ENCODE measurements around the gene PHLDB2. TPM values are rescaled to one million over a fixed set of nuclear protein-coding genes. Genes with fewer than 3 reads are reported as not detected.
"Not testable (repeated sequence)": the region's sequence is repeated elsewhere in the genome, so short reads cannot be mapped to it uniquely, and the experiment has no call there.

Gene PHLDB2
- polyA plus RNA-seq, 1 donor (not counting 4 experiments of a cell fraction or from before 2014, with no cell fraction given): 150 TPM

DNA sequence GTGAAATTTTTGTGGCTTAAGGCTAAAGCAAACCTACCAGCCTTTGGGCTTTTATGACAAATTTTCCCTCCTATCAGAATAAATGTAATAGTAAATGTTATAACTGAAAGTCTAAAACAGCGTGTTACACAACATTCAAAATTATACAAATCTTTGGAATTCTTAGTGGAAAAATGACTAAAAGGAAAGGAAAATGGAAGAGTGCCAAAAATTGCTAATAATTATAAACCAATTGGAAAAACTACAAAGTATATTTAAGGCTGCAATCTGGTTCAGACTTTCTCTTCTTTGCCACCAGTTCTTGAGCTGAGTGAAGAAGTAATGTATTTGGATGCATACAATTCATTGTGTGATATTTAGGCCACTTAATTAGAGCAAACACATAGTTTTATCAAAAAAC, 45.6 kb upstream of the PHLDB2 start:
- Histone ChIP-seq H3K9me3 (ENCODE audit: control insufficient read depth, low read depth, low read length) (no peaks in the 10 kb centered on the region), H3K4me2 (ENCODE audit: control insufficient read depth, extremely low read depth, insufficient read depth, low read depth, low read length) (no peak overlapping the region), H3K9ac (ENCODE audit: control insufficient read depth, extremely low read depth, insufficient read depth, low read length) (no peak overlapping the region), H2AFZ (ENCODE audit: control insufficient read depth, low read length) (no peak overlapping the region), H3K4me1 (ENCODE audit: control insufficient read depth, extremely low read depth, insufficient read depth, low read length) (peaks cover 35% of the 10 kb centered on the region), H3K36me3 (ENCODE audit: control insufficient read depth in 2 of 2, extremely low read depth in 1 of 2, insufficient read depth in 2 of 2, low read length in 2 of 2) (no peaks in the 10 kb centered on the region), H3K79me2 (ENCODE audit: control insufficient read depth, insufficient read depth, low read length) (no peaks in the 10 kb centered on the region), H3K27me3 (ENCODE audit: control insufficient read depth, extremely low read depth, insufficient read depth, low read length) (no peaks in the 10 kb centered on the region), H3K27ac (ENCODE audit: control insufficient read depth, insufficient read depth, low read length) (no peak overlapping the region), H4K20me1 (ENCODE audit: control insufficient read depth, extremely low read depth, insufficient read depth, low read length) (no peaks in the 10 kb centered on the region), H3K4me3 (ENCODE audit: control insufficient read depth in 2 of 3, extremely low read depth in 1 of 3, insufficient read depth in 2 of 3, low read depth in 1 of 3, low read length in 3 of 3) (no peak overlapping the region), H3K9me1 (ENCODE audit: control insufficient read depth, extremely low read depth, insufficient read depth, low read length) (no peaks in the 10 kb centered on the region)
- TF ChIP-seq EZH2 (IDR thresholded peaks at IDR 0.05; ENCODE audit: low read length): no peak
- no peak for TF ChIP-seq CTCF (optimal IDR thresholded peaks at IDR 0.05 in 1 of 3, IDR thresholded peaks at IDR 0.05 in 1 of 3, conservative IDR thresholded peaks at IDR 0.05 in 1 of 3; ENCODE audit: extremely low read depth in 1 of 3, insufficient read depth in 2 of 3, low read length in 3 of 3)
- dilution Hi-C loops (cut with MboI; ENCODE audit: extremely low pct_ligation_motif_present, low sequenced_read_pairs): no loop called here
- FAIRE-seq (no peak), DNase-seq (ENCODE audit: low read depth, low spot score) (no peak)

GRCh38 chr3:111813979-111814378, 45.1 kb upstream of the PHLDB2 start:
- Histone ChIP-seq H3K27me3 (ENCODE audit: control insufficient read depth, extremely low read depth, insufficient read depth, low read length) (no peaks in the 10 kb centered on the region), H3K79me2 (ENCODE audit: control insufficient read depth, insufficient read depth, low read length) (no peaks in the 10 kb centered on the region), H2AFZ (ENCODE audit: control insufficient read depth, low read length) (no peak overlapping the region), H3K9ac (ENCODE audit: control insufficient read depth, extremely low read depth, insufficient read depth, low read length) (no peak overlapping the region), H3K36me3 (ENCODE audit: control insufficient read depth in 2 of 2, extremely low read depth in 1 of 2, insufficient read depth in 2 of 2, low read length in 2 of 2) (no peaks in the 10 kb centered on the region), H3K4me3 (ENCODE audit: control insufficient read depth in 2 of 3, extremely low read depth in 1 of 3, insufficient read depth in 2 of 3, low read depth in 1 of 3, low read length in 3 of 3) (no peak overlapping the region), H3K27ac (ENCODE audit: control insufficient read depth, insufficient read depth, low read length) (no peak overlapping the region), H3K9me3 (ENCODE audit: control insufficient read depth, low read depth, low read length) (no peaks in the 10 kb centered on the region), H3K4me2 (ENCODE audit: control insufficient read depth, extremely low read depth, insufficient read depth, low read depth, low read length) (no peak overlapping the region), H3K9me1 (ENCODE audit: control insufficient read depth, extremely low read depth, insufficient read depth, low read length) (no peaks in the 10 kb centered on the region), H4K20me1 (ENCODE audit: control insufficient read depth, extremely low read depth, insufficient read depth, low read length) (no peaks in the 10 kb centered on the region), H3K4me1 (ENCODE audit: control insufficient read depth, extremely low read depth, insufficient read depth, low read length) (peaks cover 31% of the 10 kb centered on the region)
- no peak for FAIRE-seq
- dilution Hi-C loops (cut with MboI; ENCODE audit: extremely low pct_ligation_motif_present, low sequenced_read_pairs): no loop called here
- no peak for DNase-seq (ENCODE audit: low read depth, low spot score)
- TF ChIP-seq CTCF (optimal IDR thresholded peaks at IDR 0.05 in 1 of 3, IDR thresholded peaks at IDR 0.05 in 1 of 3, conservative IDR thresholded peaks at IDR 0.05 in 1 of 3; ENCODE audit: extremely low read depth in 1 of 3, insufficient read depth in 2 of 3, low read length in 3 of 3) (no peak), EZH2 (IDR thresholded peaks at IDR 0.05; ENCODE audit: low read length) (no peak)

DNA sequence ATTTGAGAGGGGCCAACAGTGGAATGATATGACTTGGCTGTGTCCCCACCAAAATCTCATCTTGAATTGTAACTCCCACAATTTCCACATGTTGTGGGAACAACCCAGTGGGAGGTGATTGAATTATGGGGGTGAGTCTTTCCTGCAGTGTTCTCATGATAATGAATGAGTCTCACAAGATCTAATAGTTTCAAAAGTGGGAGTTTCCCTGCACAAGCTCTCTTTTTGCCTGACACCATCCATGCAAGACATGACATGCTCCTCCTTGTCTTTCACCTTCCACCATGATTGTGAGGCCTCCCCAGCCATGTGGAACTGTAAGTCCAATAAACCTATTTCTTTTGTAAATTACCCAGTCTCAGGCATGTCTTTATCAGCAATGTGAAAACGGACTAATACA, 42.3 kb upstream of the PHLDB2 start:
- not testable (repeated sequence) for FAIRE-seq

More for the DNA sequence above, 42.3 kb upstream of the PHLDB2 start:
- dilution Hi-C loops (cut with MboI; ENCODE audit: extremely low pct_ligation_motif_present, low sequenced_read_pairs); H3K9ac ChIP-seq (ENCODE audit: control insufficient read depth, extremely low read depth, insufficient read depth, low read length); H3K79me2 ChIP-seq (ENCODE audit: control insufficient read depth, insufficient read depth, low read length); H3K27ac ChIP-seq (ENCODE audit: control insufficient read depth, insufficient read depth, low read length); H3K27me3 ChIP-seq (ENCODE audit: control insufficient read depth, extremely low read depth, insufficient read depth, low read length); H2AFZ ChIP-seq (ENCODE audit: control insufficient read depth, low read length); H4K20me1 ChIP-seq (ENCODE audit: control insufficient read depth, extremely low read depth, insufficient read depth, low read length); H3K4me1 ChIP-seq (ENCODE audit: control insufficient read depth, extremely low read depth, insufficient read depth, low read length); DNase-seq (ENCODE audit: low read depth, low spot score); H3K4me2 ChIP-seq (ENCODE audit: control insufficient read depth, extremely low read depth, insufficient read depth, low read depth, low read length); H3K9me1 ChIP-seq (ENCODE audit: control insufficient read depth, extremely low read depth, insufficient read depth, low read length); H3K36me3 ChIP-seq (ENCODE audit: control insufficient read depth in 2 of 2, extremely low read depth in 1 of 2, insufficient read depth in 2 of 2, low read length in 2 of 2); H3K9me3 ChIP-seq (ENCODE audit: control insufficient read depth, low read depth, low read length); H3K4me3 ChIP-seq (ENCODE audit: control insufficient read depth in 2 of 3, extremely low read depth in 1 of 3, insufficient read depth in 2 of 3, low read depth in 1 of 3, low read length in 3 of 3): not testable (repeated sequence)

All from keratinocyte (primary cell).